Right cardiac atrium (tissue), 5 donors: ENCODE measurements around the gene IFNL1. TPM values are rescaled to one million over a fixed set of nuclear protein-coding genes. Genes with fewer than 3 reads are reported as not detected.
"Not testable (repeated sequence)": the region's sequence is repeated elsewhere in the genome, so short reads cannot be mapped to it uniquely, and the experiment has no call there.

Source experiments
- ATAC-seq, 2 donors: fragments of 200-7000 bp; cut with Tn5 transposase; one replicate each; pipeline versions ENCODE4 v1.8.0 to v1.9.1; 2020; ENCODE audit warnings: moderate library complexity in 2 of 2, mild to moderate bottlenecking in 1 of 2
- DNase-seq, 3 donors: peaks; one replicate each; pipeline ENCODE4 v3.0.0-alpha.2; 2020
- H3K27ac ChIP-seq: one replicate; pipeline ENCODE4 v1.5.1; 2013; ENCODE audit warnings: mild to moderate bottlenecking, low read length, control low read depth, moderate library complexity
- H3K27me3 ChIP-seq: one replicate; pipeline ENCODE4 v1.6.1; 2013; ENCODE audit not compliant: control insufficient read depth, insufficient read depth
- H3K4me1 ChIP-seq: one replicate; pipeline ENCODE4 v1.6.1; 2013; ENCODE audit warnings: low read length; ENCODE audit not compliant: control insufficient read depth, insufficient read depth
- H3K4me3 ChIP-seq: one replicate; pipeline ENCODE4 v1.5.1; 2013; ENCODE audit warnings: low read length, control low read depth
- H3K9me3 ChIP-seq: one replicate; pipeline ENCODE4 v1.6.1; 2013; ENCODE audit warnings: low read length; ENCODE audit not compliant: control insufficient read depth
- WGBS: extraction: QIAGEN DNeasy Blood & Tissue Kit; methylation state at CpG from one replicate; pipeline ENCODE4 v1.1.7; 2013; 5-methylcytosine and 5-hydroxymethylcytosine counted together
- intact Hi-C, 4 donors: fragments of 100-400 bp; cut with DNase I; formaldehyde crosslinking; loops; one replicate each; pipeline versions ENCODE4 v1.11.0 to v1.14.0; 2022 to 2023
- polyA plus RNA-seq: library from polyadenylated mRNA; stranded (reverse); fragments of 200-250 nt; gene quantifications from one replicate; pipeline ENCODE4 v1.2.3, GENCODE V29; 2013
- total RNA-seq, 4 donors: library from RNA; stranded (reverse); fragmentation: NEBNext Ultra II Directional; extraction: Animal tissue kit (Norgen Biotek cat#: 25700); gene quantifications; one replicate each; pipeline ENCODE4 v1.2.1, GENCODE V29; 2021
- donor health status: healthy with polysubstance abuse.
- donor health status: DM: no; HTN: yes; CAD: no.
- donor health status: DM: no; HTN: no; CAD: no.
- donor health status: DM: no; HTN: yes; CAD: no; lungs with severe emphysema.
- donor health status: DM: yes; HTN: yes; CAD: no.

The IFNL1 gene
- total and polyA plus RNA-seq, 5 donors = not detected

- no peak overlapping the region for H3K4me3 ChIP-seq
- intact Hi-C loops = loop anchor here in 2 of 4 donors (5.0 to 10.0 kb wide), 2 partner anchors 130 to 202 kb away; partner anchors contain the start of gene NCCRP1 (in 1 of the 2)
- no peaks in the 10 kb centered on the region for H3K4me1 ChIP-seq
- 84% methylated on average over 5 of the region's 5 CpGs for WGBS
- H3K27me3 ChIP-seq = no peaks in the 10 kb centered on the region
- no peaks in the 10 kb centered on the region for H3K9me3 ChIP-seq
- no peak overlapping the region for H3K27ac ChIP-seq
- DNase-seq (no peak), ATAC-seq (no peak)
Observed at GRCh38 chr19:39324242-39324842, 28.1 kb downstream of the IFNL1 start.

GRCh38 chr19:39325778-39326665, 29.8 kb downstream of the IFNL1 start:
- WGBS = 81% methylated on average over 16 of the region's 16 CpGs
- H3K27ac ChIP-seq = no peak overlapping the region
- no peaks in the 10 kb centered on the region for H3K27me3 ChIP-seq
- DNase-seq (no peak), ATAC-seq (no peak)
- H3K9me3 ChIP-seq = no peaks in the 10 kb centered on the region
- H3K4me3 ChIP-seq = no peak overlapping the region
- H3K4me1 ChIP-seq = no peaks in the 10 kb centered on the region
- intact Hi-C loops = loop anchor here in 3 of 4 donors (5.0 to 10.0 kb wide), 2 partner anchors 131 to 204 kb away; partner anchors contain the start of gene NCCRP1 (in 1 of the 3)

GRCh38 chr19:39327363-39328045, 31.3 kb downstream of the IFNL1 start:
- intact Hi-C loops = loop anchor here in 3 of 4 donors (2.0 to 10.0 kb wide), 3 partner anchors 133 to 205 kb away; partner anchors contain the start of gene NCCRP1 (in 1 of the 3)
- Histone ChIP-seq H3K27me3 (no peaks in the 10 kb centered on the region), H3K27ac (no peak overlapping the region), H3K9me3 (no peaks in the 10 kb centered on the region), H3K4me1 (no peaks in the 10 kb centered on the region), H3K4me3 (no peak overlapping the region)
- DNase-seq = no peak
- 61% methylated on average over 16 of the region's 16 CpGs for WGBS
- no peak for ATAC-seq

- ATAC-seq (peak; percentile 73 to 77), DNase-seq (peak; percentile 82 to 94 (median 93))
- Histone ChIP-seq H3K27me3 (no peaks in the 10 kb centered on the region), H3K4me1 (no peaks in the 10 kb centered on the region), H3K4me3 (no peak overlapping the region), H3K9me3 (no peaks in the 10 kb centered on the region), H3K27ac (no peak overlapping the region)
- 24% methylated on average over 17 of the region's 17 CpGs for WGBS
- intact Hi-C loops = loop anchor here in 3 of 4 donors (2.0 to 10.0 kb wide), 3 partner anchors 133 to 206 kb away; partner anchors contain the start of gene NCCRP1 (in 1 of the 3)
Observed at GRCh38 chr19:39328046-39328705, 32.0 kb downstream of the IFNL1 start.

- Histone ChIP-seq H3K27ac (no peak overlapping the region), H3K9me3 (no peaks in the 10 kb centered on the region), H3K4me3 (no peak overlapping the region), H3K27me3 (no peaks in the 10 kb centered on the region), H3K4me1 (no peaks in the 10 kb centered on the region)
- 86% methylated on average over 7 of the region's 7 CpGs for WGBS
- no peak for DNase-seq
- no peak for ATAC-seq
- intact Hi-C loops = loop anchor here in 3 of 4 donors (2.0 to 10.0 kb wide), 4 partner anchors 135 to 368 kb away; partner anchors contain the start of gene NCCRP1 (in 1 of the 3)
Observed at GRCh38 chr19:39329948-39330347, 33.7 kb downstream of the IFNL1 start.

- no peak for DNase-seq
- Histone ChIP-seq H3K9me3 (no peaks in the 10 kb centered on the region), H3K4me1 (no peaks in the 10 kb centered on the region), H3K27ac (no peak overlapping the region), H3K27me3 (no peaks in the 10 kb centered on the region), H3K4me3 (no peak overlapping the region)
- intact Hi-C loops = loop anchor here in 1 of 4 donors (5.0 kb wide), 1 partner anchor 370 kb away; no protein-coding TSS in a partner anchor
- no peak for ATAC-seq
- 89% methylated on average over 7 of the region's 7 CpGs for WGBS
Observed at GRCh38 chr19:39332293-39332692, 36.1 kb downstream of the IFNL1 start.

- H3K9me3 ChIP-seq, ATAC-seq: not testable (repeated sequence)
- intact Hi-C loops = loop anchor here in 1 of 4 donors (5.0 kb wide), 1 partner anchor 370 kb away; no protein-coding TSS in a partner anchor
Observed at GRCh38 chr19:39332738-39333137, 36.5 kb downstream of the IFNL1 start.

GRCh38 chr19:39333507-39333906, 37.3 kb downstream of the IFNL1 start:
- H3K4me3 ChIP-seq = no peak overlapping the region
- no peaks in the 10 kb centered on the region for H3K9me3 ChIP-seq
- H3K27me3 ChIP-seq = no peaks in the 10 kb centered on the region
- no peak overlapping the region for H3K27ac ChIP-seq
- ATAC-seq = no peak
- WGBS = 94% methylated on average over 6 of the region's 6 CpGs
- intact Hi-C loops = loop anchor here in 1 of 4 donors (5.0 kb wide), 1 partner anchor 371 kb away; no protein-coding TSS in a partner anchor
- no peaks in the 10 kb centered on the region for H3K4me1 ChIP-seq
- DNase-seq = no peak

More at GRCh38 chr19:39332738-39333137, 36.5 kb downstream of the IFNL1 start:
- WGBS = 75% methylated on average over 6 of the region's 6 CpGs
- DNase-seq, H3K27me3 ChIP-seq, H3K4me3 ChIP-seq, H3K27ac ChIP-seq, H3K4me1 ChIP-seq: not testable (repeated sequence)

- DNase-seq = no peak
- H3K27ac ChIP-seq = no peak overlapping the region
- intact Hi-C loops = loop anchor here in 1 of 4 donors (5.0 kb wide), 1 partner anchor 372 kb away; no protein-coding TSS in a partner anchor
- H3K9me3 ChIP-seq = no peaks in the 10 kb centered on the region
- 95% methylated on average over 5 of the region's 5 CpGs for WGBS
- no peaks in the 10 kb centered on the region for H3K4me1 ChIP-seq
- no peak for ATAC-seq
- H3K4me3 ChIP-seq = no peak overlapping the region
- no peaks in the 10 kb centered on the region for H3K27me3 ChIP-seq
Observed at GRCh38 chr19:39334444-39334976, 38.3 kb downstream of the IFNL1 start.

- DNase-seq = no peak
- ATAC-seq = peak in 1 of 2 donors; percentile 13
- H3K27ac ChIP-seq = peak overlapping the region; percentile 79
- no peaks in the 10 kb centered on the region for H3K27me3 ChIP-seq
- no peaks in the 10 kb centered on the region for H3K9me3 ChIP-seq
- H3K4me3 ChIP-seq = peak overlapping the region; percentile 52
- 50% methylated on average over 6 of the region's 6 CpGs for WGBS
- no peaks in the 10 kb centered on the region for H3K4me1 ChIP-seq
- intact Hi-C loops = no loop called here
Observed at GRCh38 chr19:39335168-39335548, 39.0 kb downstream of the IFNL1 start.
